ENCODE results near the gene BRDT.

DNA sequence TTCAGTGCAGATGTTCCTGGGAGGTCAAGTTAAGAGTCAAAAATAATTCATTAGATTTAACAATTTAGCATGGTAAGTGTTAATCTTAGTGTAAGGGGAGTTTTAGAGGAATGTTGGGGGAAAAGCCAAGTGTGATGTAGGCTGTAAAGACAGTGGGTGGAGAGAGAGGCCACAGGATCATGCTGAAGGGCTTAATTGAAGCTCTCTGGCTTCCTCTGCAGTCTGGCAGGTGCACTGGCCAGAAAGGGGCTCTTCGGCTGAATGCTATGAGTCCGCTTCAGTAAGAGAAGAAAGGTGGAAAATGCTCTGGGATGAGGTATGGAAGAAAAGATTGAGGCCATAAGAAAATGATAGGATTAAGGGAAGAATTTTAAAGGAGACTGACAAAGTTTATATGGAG is 3.0 kb downstream of the BRDT start:
- TF ChIP-seq ARID2 (CRISPR knock-in tag; IDR thresholded peaks at IDR 0.05; ENCODE audit: borderline replicate concordance): no peak
- TF ChIP-seq GTF2F1 (IDR thresholded peaks at IDR 0.05; ENCODE audit: low read length): no peak
- no peak for TF ChIP-seq RBAK (CRISPR knock-in tag; IDR thresholded peaks at IDR 0.05)
- TF ChIP-seq EZH2 (conservative IDR thresholded peaks at IDR 0.05; ENCODE audit: low read depth, low read length): no peak
- TF ChIP-seq, protein P1, sequence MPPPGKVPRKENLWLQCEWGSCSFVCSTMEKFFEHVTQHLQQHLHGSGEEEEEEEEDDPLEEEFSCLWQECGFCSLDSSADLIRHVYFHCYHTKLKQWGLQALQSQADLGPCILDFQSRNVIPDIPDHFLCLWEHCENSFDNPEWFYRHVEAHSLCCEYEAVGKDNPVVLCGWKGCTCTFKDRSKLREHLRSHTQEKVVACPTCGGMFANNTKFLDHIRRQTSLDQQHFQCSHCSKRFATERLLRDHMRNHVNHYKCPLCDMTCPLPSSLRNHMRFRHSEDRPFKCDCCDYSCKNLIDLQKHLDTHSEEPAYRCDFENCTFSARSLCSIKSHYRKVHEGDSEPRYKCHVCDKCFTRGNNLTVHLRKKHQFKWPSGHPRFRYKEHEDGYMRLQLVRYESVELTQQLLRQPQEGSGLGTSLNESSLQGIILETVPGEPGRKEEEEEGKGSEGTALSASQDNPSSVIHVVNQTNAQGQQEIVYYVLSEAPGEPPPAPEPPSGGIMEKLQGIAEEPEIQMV (CRISPR knock-in tag; IDR thresholded peaks at IDR 0.05; ENCODE audit: low read depth): no peak

Measured in HepG2 (cell line).